Stimulated activated CD4-positive, alpha-beta T cell treated with anti-CD3 and anti-CD28 coated beads, TNF-alpha, amount 100 ng/mL, for 24 hours (primary cell): Measurements from ENCODE around the gene SPIRE1.
"Not testable (repeated sequence)": the region's sequence is repeated elsewhere in the genome, so short reads cannot be mapped to it uniquely, and the experiment has no call there.

Experiments used
- DNase-seq, 3 experiments: peaks; one replicate each; pipeline ENCODE4 v3.0.0-alpha.2; 2020; ENCODE audit warnings: low read depth in 3 of 3

Gene SPIRE1

GRCh38 chr18:12647773-12648172, 10.1 kb downstream of the SPIRE1 start:
- DNase-seq = no peak

GRCh38 chr18:12645751-12646203, 12.1 kb downstream of the SPIRE1 start:
- no peak for DNase-seq

- no peak for DNase-seq
Measured at GRCh38 chr18:12645254-12645653, 12.7 kb downstream of the SPIRE1 start.

DNA sequence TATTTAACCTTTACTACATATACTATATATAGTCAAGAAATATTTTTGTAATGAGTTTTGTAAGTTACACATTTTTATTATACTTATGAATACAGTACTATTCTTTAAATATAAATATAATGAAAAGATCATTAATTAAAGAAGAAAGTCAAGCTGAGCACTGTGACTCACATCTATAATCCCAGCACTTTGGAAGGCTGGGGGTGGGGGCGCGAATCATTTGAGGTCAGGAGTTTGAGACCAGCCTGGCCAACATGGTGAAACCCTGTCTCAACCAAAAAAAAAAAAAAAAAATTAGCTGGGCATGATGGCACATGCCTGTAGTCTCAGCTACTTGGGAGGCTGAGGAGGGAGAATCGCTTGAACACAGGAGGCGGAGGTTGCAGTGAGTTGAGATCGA, 14.2 kb downstream of the SPIRE1 start:
- DNase-seq = not testable (repeated sequence)

DNA sequence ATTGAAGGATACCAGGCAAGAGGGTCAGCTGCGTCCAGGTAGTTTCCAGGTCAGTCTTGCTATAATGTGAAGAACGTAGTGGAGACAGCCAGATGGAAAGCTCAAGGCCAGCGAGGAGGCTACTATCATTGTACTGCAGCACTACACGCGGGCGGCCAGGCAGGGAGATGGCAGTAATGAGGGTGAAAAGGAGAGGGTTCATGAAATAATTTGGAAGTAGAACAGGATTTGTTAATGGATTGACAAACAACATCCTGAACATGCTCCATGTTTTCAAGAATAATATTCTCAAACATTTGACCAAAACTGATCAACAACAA, 17.1 kb downstream of the SPIRE1 start:
- no peak for DNase-seq

GRCh38 chr18:12639990-12640880, 17.7 kb downstream of the SPIRE1 start:
- no peak for DNase-seq

DNA sequence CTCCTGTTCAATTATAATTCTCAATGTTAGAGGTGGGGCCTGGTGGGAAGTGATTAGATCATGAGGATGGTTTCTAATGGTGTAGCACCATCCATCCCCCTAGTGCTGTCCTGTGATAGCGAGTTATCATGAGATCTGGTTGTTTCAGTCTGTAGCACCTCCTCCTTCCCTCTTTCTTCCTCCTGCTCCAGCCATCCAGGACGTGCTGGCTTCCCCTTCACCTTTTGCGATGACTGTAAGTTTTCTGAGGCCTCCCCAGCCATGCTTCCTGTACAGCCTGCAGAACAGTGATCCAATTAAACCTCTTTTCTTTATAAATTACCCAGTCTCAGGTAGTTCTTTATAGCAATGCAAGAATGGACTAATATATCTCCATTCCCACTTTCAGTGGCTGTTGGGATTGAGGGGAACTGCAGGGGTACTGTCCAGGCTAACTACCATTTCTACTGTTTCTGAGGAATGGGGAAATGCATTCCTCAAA, 19.2 kb downstream of the SPIRE1 start:
- no peak for DNase-seq

GRCh38 chr18:12637901-12638643, 19.8 kb downstream of the SPIRE1 start:
- no peak for DNase-seq

DNA sequence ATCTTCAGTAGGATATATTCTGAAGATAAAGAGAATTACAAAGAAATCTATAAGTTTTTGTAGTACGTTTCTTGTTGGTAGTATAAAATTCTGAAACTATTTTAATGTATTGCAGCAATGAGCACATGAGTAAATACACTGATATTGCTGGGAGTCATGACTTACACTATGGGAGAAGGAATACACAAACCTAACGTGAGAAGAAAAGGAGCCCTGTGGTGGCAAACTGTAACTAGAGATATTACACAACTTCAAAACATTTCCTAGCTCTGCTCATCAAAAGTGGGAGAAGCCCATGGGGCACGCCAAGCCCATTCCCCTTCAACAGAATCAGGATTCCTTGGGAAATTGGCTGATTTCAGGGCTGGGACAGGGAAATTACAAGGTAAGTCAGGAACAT, 20.5 kb downstream of the SPIRE1 start:
- DNase-seq = no peak

GRCh38 chr18:12631831-12632477, 26.0 kb downstream of the SPIRE1 start:
- no peak for DNase-seq

- DNase-seq = no peak
Measured at GRCh38 chr18:12630136-12630535, 27.8 kb downstream of the SPIRE1 start.

GRCh38 chr18:12628706-12629702, 28.9 kb downstream of the SPIRE1 start:
- DNase-seq = no peak

DNA sequence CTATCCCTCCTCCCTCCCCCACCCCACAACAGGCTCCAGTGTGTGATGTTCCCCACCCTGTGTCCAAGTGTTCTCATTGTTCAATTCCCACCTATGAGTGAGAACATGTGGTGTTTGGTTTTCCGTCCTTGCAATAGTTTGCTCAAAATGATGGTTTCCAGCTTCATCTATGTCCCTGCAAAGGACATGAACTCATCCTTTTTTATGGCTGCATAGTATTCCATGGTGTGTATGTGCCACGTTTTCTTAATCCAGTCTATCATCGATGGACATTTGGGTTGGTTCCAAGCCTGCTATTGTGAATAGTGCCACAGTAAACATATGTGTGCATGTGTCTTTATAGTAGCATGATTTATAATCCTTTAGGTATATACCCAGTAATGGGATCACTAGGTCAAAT, 30.7 kb downstream of the SPIRE1 start:
- DNase-seq = not testable (repeated sequence)

DNA sequence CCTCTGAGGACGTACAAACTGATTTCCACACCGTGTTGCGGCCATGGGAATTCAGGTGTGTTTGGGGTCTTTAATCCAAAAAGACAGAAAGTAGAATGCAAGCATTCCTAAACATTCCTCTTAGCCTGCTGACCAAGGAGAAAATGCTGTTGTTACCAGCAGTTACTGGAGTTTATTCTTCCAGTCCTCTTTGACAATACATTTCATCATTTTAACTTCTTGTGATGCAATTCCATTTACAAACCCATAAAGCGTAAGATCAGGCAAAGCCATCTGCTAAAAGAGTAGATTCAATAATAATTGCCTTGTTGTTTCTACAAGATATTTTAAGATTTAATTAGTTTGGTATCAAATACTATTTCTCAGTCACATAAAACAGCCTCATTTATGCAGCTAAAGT, 32.7 kb downstream of the SPIRE1 start:
- DNase-seq = no peak

GRCh38 chr18:12621742-12622306, 36.1 kb downstream of the SPIRE1 start:
- no peak for DNase-seq

GRCh38 chr18:12615748-12616147, 42.2 kb downstream of the SPIRE1 start:
- DNase-seq = no peak

- no peak for DNase-seq
Measured at GRCh38 chr18:12608301-12608700, 49.6 kb downstream of the SPIRE1 start.

GRCh38 chr18:12606592-12607315, 51.2 kb downstream of the SPIRE1 start:
- no peak for DNase-seq

DNA sequence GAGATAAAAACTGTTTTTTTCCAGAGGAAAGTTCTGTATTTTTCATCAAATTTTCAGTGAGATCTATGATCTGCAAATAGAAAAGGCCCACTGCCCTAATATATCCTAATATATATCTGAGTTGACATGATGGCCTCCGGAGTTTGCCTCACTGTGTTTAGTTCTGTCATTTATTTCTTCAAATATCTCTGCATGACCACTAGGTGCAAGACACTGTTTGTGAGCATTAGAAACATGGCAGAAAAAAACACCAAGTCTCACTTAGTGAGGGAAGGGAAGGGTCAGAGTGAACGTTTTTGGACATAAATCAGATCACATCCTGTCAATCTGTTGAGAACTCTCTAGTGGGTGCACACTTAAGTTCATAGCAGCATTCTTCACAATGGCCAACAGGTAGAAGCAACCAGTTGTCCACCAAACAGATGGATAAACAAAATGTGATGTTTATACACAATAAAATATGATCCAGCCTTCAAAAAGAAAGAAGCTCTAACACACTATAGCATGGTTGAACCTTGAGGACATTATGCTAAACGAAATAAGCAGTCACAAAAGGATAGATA, 53.4 kb downstream of the SPIRE1 start:
- no peak for DNase-seq

- no peak for DNase-seq
Measured at GRCh38 chr18:12599966-12600365, 57.9 kb downstream of the SPIRE1 start.
